Hematopoietic multipotent progenitor cell treated with erythropoietin and hydrocortisone succinate and interleukin-3 and kit ligand, for 4 days (in vitro differentiated cells): ENCODE measurements around the gene CYSRT1.

Source experiments
- DNase-seq: peaks from one replicate; pipeline ENCODE4 v3.0.0-alpha.2; 2015

The CYSRT1 gene

DNA sequence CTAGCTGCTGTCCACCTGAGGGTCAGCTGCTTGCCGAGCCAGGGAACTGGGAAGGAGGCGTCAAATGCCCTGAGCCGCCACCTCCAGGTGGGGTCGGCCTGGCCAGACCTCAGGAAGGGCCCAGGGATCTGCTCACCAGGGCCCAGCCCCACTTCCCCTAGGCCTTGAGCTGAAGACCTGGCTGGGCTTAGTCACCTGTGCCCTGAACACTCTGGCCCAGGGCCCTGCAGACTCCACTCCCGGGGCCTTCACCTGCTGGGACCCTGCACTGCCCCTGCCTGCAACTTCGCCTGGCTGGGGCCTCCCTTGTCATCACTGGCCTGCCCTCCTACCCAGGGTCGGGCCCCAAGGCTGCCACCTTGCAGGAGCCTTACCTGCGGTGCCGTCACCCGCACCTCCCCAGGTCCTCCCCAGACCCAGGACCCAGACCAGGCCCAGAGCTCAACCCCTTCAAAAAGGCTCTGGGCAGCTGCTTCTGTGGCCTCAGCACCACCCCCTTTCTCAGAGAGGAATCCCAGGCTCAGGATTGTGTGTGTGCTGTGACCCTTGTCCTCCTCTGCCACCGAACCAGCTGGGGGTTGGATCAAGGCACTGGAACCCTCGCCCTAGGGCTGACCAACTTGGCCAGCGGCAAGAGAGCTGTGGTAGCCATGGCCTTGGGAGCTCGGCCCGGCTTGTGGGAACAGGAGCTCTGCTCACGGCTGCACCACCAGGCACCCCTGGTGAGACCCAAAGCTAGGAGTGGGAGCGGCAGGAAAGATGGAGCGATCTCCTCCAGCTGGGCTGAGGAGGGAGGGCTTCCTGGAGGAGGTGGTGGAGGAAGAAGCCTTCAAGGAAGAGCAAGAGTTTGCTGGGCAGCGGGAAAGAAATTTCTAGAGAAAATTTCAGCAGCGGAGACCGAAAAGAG, 29.0 kb downstream of the CYSRT1 start:
- no peak for DNase-seq

DNA sequence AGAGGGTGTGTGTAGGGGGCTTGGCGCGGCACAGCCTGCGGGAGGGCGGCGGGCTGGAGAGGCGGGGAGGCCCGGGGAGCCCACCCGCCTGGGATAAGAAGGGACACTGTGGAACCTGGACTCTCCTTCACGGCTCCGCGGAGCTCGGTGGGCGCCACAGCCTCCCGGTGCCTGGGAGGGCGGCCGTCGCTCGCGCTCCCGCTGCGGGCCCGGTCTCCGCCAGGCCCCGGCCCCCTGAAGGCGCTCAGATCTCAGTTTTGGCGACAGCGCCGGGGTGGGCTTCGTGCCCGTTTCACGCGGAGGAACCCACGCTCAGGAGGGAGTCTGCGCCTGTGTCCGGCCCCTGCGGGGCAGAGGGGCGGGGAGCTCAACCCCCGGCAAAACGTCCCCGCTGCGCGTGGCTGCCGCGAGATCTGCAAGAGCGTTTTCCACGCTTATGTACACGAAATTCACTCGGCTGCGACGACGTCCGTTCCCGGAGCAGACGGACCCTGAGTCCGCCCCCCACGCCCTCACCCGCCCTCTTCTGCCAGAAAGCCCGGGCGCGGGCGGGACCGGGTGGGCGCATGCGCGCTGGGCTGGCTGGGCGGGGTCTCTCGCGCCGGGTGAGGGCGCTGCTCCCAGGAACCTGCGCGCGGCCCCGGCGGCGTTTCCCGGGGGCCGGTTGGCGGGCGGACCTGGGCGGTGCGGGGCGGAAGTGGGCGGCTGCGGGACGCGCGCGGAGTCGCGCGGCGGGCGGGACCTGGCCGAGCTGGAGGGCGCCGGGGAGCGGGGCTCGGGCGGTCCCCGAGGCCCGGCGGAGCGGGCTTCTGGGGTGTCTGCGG, 29.9 kb downstream of the CYSRT1 start, which contains the start of gene NELFB:
TSS of gene NELFB (plus strand) at position 704 of the 824 bp plus-strand sequence.
- peak; percentile 95 for DNase-seq

GRCh38 chr9:137255448-137256114, 30.6 kb downstream of the CYSRT1 start:
- DNase-seq = no peak

DNA sequence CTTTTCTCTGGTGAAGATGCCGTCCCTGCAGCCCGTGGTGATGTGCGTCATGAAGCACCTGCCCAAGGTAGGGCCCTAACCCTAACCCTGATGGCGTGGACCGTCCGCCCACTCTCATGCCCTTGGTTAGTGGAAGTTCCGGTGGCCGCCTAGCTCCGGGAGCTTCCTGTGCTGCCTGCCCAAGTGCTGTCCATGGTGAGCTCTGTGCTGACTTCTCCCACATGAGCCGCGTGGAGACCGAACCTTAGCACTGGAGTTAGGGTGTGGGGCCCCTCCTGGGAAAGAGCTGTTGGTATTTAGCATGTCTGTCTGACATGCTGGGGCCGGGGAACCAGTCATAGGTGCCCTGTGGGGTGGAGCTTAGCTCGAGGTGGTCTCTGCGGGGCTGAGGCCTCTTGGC, 31.4 kb downstream of the CYSRT1 start:
- no peak for DNase-seq

DNA sequence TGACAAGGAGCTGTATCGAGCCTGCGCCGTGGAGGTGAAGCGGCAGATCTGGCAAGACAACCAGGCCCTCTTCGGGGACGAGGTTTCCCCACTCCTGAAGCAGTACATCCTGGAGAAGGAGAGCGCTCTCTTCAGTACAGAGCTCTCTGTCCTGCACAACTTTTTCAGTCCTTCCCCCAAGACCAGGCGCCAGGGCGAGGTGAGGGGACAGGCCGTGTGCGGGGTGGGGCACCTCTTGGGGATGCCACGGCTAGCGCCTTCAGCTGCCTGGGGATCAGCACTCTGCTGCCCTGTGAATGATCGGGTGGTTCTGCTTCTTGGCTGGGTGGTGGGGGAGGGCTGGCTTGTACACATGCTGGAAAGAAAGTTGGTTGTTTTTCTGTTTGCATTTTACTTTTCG, 31.9 kb downstream of the CYSRT1 start:
- peak; percentile 70 for DNase-seq

DNA sequence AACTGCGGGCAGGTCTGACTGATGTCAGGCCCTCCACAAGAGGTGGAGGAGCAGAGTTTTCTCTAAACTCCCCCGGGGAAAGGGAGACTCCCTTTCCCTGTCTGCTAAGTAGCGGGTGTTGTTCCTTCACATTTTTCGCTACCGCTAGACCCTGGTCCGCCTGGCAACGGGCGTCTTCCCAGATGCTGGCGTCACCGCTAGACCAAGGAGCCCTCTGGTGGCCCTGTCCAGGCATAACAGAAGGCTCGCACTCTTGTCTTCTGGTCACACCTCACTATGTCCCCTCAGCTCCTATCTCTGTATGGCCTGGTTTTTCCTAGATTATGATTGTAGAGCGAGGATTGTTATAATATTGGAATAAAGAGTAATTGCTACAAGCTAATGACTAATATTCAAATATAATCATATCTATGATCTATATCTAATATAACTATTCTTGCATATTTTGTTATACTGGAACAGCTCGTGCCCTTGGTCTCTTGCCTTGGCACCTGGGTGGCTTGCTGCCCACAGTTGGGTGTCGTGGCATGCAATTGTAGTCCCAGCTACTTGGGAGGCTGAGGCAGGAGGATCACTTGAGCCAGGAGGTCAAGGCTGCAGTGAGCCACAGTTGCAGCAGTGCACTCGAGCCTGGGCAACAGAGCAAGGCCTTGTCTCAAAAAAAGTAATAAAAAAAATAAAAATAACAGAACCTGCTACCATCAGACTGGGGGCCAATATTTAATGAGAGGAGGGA, 37.4 kb downstream of the CYSRT1 start:
- DNase-seq = peak; percentile 56

DNA sequence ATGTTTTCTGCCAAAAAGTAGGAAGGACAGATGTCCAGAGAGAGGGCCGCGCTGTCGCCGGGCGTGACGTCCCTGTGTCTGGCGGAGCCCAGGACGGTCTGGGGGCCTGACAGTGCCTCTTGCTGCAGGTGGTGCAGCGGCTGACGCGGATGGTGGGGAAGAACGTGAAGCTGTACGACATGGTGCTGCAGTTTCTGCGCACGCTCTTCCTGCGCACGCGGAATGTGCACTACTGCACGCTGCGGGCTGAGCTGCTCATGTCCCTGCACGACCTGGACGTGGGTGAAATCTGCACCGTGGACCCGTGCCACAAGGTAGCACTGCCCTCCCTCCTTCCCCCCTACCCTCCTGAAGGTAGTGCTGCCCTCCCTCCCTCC, 37.9 kb downstream of the CYSRT1 start:
- DNase-seq = no peak

GRCh38 chr9:137263506-137263905, 38.5 kb downstream of the CYSRT1 start:
- DNase-seq = no peak

GRCh38 chr9:137264067-137264466, 39.1 kb downstream of the CYSRT1 start:
- no peak for DNase-seq

- no peak for DNase-seq
Observed at GRCh38 chr9:137265496-137266161, 40.7 kb downstream of the CYSRT1 start.

DNA sequence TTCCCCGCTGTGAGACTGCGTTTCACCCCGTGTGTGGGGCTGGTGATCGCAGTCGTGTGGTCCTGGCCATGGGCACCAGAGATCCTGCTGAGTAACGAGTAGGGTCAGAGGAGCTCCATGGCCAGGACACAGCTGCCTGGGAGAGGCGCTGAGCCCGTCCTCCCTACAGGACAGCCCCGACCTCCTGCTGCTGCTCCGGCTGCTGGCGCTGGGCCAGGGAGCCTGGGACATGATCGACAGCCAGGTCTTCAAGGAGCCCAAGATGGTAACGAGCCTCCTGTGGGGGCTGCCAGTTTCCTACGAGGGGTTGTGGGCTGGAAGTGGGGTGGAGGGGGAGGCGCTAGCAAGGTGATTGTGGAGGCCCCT, 41.2 kb downstream of the CYSRT1 start:
- no peak for DNase-seq

GRCh38 chr9:137266585-137267453, 41.8 kb downstream of the CYSRT1 start:
- DNase-seq = no peak

GRCh38 chr9:137267933-137268355, 43.0 kb downstream of the CYSRT1 start:
- DNase-seq = no peak

- no peak for DNase-seq
Observed at GRCh38 chr9:137268538-137269201, 43.7 kb downstream of the CYSRT1 start.

DNA sequence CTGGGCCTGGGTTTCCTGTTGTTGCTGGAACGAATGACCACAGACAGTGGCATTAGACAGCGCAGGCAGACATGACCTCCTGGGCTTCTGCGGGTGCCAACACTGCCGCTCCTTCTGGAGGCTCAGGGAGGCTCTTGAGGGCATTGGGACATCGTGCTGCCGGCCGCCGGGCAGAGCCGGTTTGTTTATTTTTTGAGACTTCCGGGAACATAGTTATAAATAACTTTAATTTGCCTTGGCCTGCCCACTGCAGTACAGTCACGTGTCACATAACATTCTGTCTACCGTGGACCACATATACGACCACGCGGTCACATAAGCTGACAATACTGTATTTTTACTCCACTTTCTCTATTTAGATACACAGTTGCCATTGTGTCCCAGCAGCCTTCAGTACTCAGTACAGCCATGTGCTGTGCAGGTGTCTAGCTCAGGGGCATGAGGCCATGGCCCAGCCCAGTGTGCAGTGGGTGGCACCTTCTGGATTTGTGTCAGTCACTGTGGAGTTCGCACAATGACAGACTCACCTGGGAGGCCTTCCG, 44.3 kb downstream of the CYSRT1 start:
- no peak for DNase-seq

- DNase-seq = peak; percentile 69
Observed at GRCh38 chr9:137270929-137271695, 46.1 kb downstream of the CYSRT1 start.

GRCh38 chr9:137271696-137272076, 46.7 kb downstream of the CYSRT1 start:
- DNase-seq = no peak

- DNase-seq = no peak
Observed at GRCh38 chr9:137272241-137273094, 47.5 kb downstream of the CYSRT1 start.
